OCI-LY7 (cell line): Measurements from ENCODE around the gene CCDC12.

ENCODE experiments used
- CTCF ChIP-seq: fragments of 200-600 bp; sonication (generic); conservative IDR thresholded peaks from 2 replicates; pipeline ENCODE4 v1.5.1; 2014; ENCODE audit warnings: mild to moderate bottlenecking, antibody characterized with exemption, low read length, moderate library complexity, mixed read lengths
- EZH2phosphoT487 ChIP-seq: fragments of 200-600 bp; sonication (generic); IDR thresholded peaks from 2 replicates; pipeline ENCODE4 v1.6.1; 2018; ENCODE audit warnings: low read depth, borderline replicate concordance, mild to moderate bottlenecking, mixed run types, antibody characterized with exemption, low read length, moderate library complexity, mixed read lengths

- TF ChIP-seq EZH2phosphoT487 (no peak), CTCF (no peak)
Observed at GRCh38 chr3:46914849-46915248, 61.7 kb downstream of the CCDC12 start.
